Fibroblast of lung (primary cell): ENCODE measurements around the gene CSRNP3. TPM values are rescaled to one million over a fixed set of nuclear protein-coding genes. Genes with fewer than 3 reads are reported as not detected.
A peak's percentile ranks its signal among the peaks of the same experiment; 100 is the strongest.

Source experiments
- DNase-seq, 2 donors: peaks; one replicate each; pipeline versions ENCODE4 v3.0.0 to v3.0.0-alpha.2; 2010; ENCODE audit warnings: low read depth in 2 of 2
- H2AFZ ChIP-seq: 2 replicates; pipeline ENCODE4 v1.5.1; 2012; ENCODE audit warnings: low read length, control low read depth, inconsistent platforms
- H3K27ac ChIP-seq: 2 replicates; pipeline ENCODE4 v1.5.1; 2011; ENCODE audit warnings: low read length, control low read depth; ENCODE audit not compliant: insufficient read depth
- H3K27me3 ChIP-seq: 2 replicates; pipeline ENCODE4 v1.5.1; 2011; ENCODE audit warnings: mild to moderate bottlenecking, low read length; ENCODE audit not compliant: control insufficient read depth, insufficient read depth
- H3K36me3 ChIP-seq: 2 replicates; pipeline ENCODE4 v1.5.1; 2011; ENCODE audit warnings: low read length; ENCODE audit not compliant: control insufficient read depth, insufficient read depth
- H3K4me1 ChIP-seq: 2 replicates; pipeline ENCODE4 v1.5.1; 2011; ENCODE audit warnings: low read length; ENCODE audit not compliant: control insufficient read depth, insufficient read depth; ENCODE audit errors: extremely low read depth
- H3K4me2 ChIP-seq: 2 replicates; pipeline ENCODE4 v1.5.1; 2011; ENCODE audit warnings: low read length, control low read depth; ENCODE audit not compliant: insufficient read depth; ENCODE audit errors: extremely low read depth
- H3K4me3 ChIP-seq, 4 experiments: fragments of 200-600 bp in 1 of 4; sonication (generic) in 1 of 4; replicated peaks in 1 of 4; 2 replicates each; pipeline ENCODE4 v1.5.1; 2011 to 2016; ENCODE audit warnings: low read length in 4 of 4, low read depth in 3 of 4, mild to moderate bottlenecking in 3 of 4, control low read depth in 2 of 4, inconsistent platforms in 1 of 4, mixed read lengths in 1 of 4; ENCODE audit not compliant: insufficient read depth in 1 of 4; ENCODE audit errors: control extremely low read depth in 1 of 4
- H3K79me2 ChIP-seq: 2 replicates; pipeline ENCODE4 v1.5.1; 2012; ENCODE audit warnings: mild to moderate bottlenecking, low read length, inconsistent platforms; ENCODE audit not compliant: control insufficient read depth, insufficient read depth
- H3K9ac ChIP-seq: 2 replicates; pipeline ENCODE4 v1.5.1; 2011; ENCODE audit warnings: mild to moderate bottlenecking, low read length, control low read depth; ENCODE audit not compliant: insufficient read depth
- H3K9me3 ChIP-seq: 2 replicates; pipeline ENCODE4 v1.5.1; 2012; ENCODE audit warnings: low read depth, low read length; ENCODE audit not compliant: control insufficient read depth, insufficient read depth
- H4K20me1 ChIP-seq: 2 replicates; pipeline ENCODE4 v1.5.1; 2011; ENCODE audit warnings: low read length; ENCODE audit not compliant: control insufficient read depth, insufficient read depth; ENCODE audit errors: extremely low read depth
- CTCF ChIP-seq, 2 donors: IDR thresholded peaks in 1 of 2; conservative IDR thresholded peaks in 1 of 2; 1 replicate in 1 of 2; 2 replicates in 1 of 2; pipeline ENCODE4 v1.5.1; 2011 to 2012; ENCODE audit warnings: low read length in 2 of 2, control low read depth in 1 of 2, inconsistent platforms in 1 of 2, low read depth in 1 of 2, mild to moderate bottlenecking in 1 of 2
- EZH2 ChIP-seq: IDR thresholded peaks from 2 replicates; pipeline ENCODE4 v1.5.1; 2012; ENCODE audit warnings: low read length, control low read depth, mild to moderate bottlenecking; ENCODE audit errors: missing control alignments
- polyA plus RNA-seq, 2 donors: library from polyadenylated mRNA; depleted of rRNA in 1 of 2; stranded (reverse) in 1 of 2; unstranded in 1 of 2; fragments of >200 nt; gene quantifications; 2 replicates each; pipeline ENCODE4 v1.2.1, GENCODE V29; 2011 to 2012; ENCODE audit warnings: missing spikeins in 1 of 2
- total RNA-seq: library from RNA; depleted of rRNA; stranded (reverse); fragments of >200 nt; gene quantifications from 2 replicates; pipeline ENCODE4 v1.2.1, GENCODE V29; 2014

The CSRNP3 gene
- total and polyA plus RNA-seq, 2 donors (not counting 1 experiment from before 2014, with no cell fraction given), result 0.66 to 1.1 TPM

GRCh38 chr2:165634855-165635254, 165.4 kb downstream of the CSRNP3 start:
- Histone ChIP-seq H2AFZ (no peak overlapping the region), H3K27me3 (no peaks in the 10 kb centered on the region), H3K4me2 (no peak overlapping the region), H3K79me2 (no peaks in the 10 kb centered on the region), H3K4me3 (no peak overlapping the region), H3K36me3 (no peaks in the 10 kb centered on the region), H3K9me3 (no peaks in the 10 kb centered on the region), H4K20me1 (no peaks in the 10 kb centered on the region), H3K9ac (no peak overlapping the region), H3K27ac (no peak overlapping the region), H3K4me1 (no peaks in the 10 kb centered on the region)
- no peak for TF ChIP-seq CTCF (conservative IDR thresholded peaks at IDR 0.05 in 1 of 2, IDR thresholded peaks at IDR 0.05 in 1 of 2; ENCODE audit: low read depth in 1 of 2, low read length in 2 of 2)
- TF ChIP-seq EZH2, result no peak
- DNase-seq, result peak; percentile 43 to 47

GRCh38 chr2:165635532-165635931, 166.0 kb downstream of the CSRNP3 start:
- Histone ChIP-seq H4K20me1 (no peaks in the 10 kb centered on the region), H3K9ac (no peak overlapping the region), H3K9me3 (no peaks in the 10 kb centered on the region), H3K4me2 (no peak overlapping the region), H3K27me3 (no peaks in the 10 kb centered on the region), H3K79me2 (no peaks in the 10 kb centered on the region), H2AFZ (no peak overlapping the region), H3K4me3 (no peak overlapping the region), H3K4me1 (no peaks in the 10 kb centered on the region), H3K27ac (no peak overlapping the region), H3K36me3 (no peaks in the 10 kb centered on the region)
- no peak for DNase-seq
- no peak for TF ChIP-seq CTCF (conservative IDR thresholded peaks at IDR 0.05 in 1 of 2, IDR thresholded peaks at IDR 0.05 in 1 of 2; ENCODE audit: low read depth in 1 of 2, low read length in 2 of 2)
- no peak for TF ChIP-seq EZH2

- Histone ChIP-seq H3K36me3 (no peaks in the 10 kb centered on the region), H4K20me1 (no peaks in the 10 kb centered on the region), H3K4me1 (no peaks in the 10 kb centered on the region), H3K79me2 (no peaks in the 10 kb centered on the region), H3K9me3 (no peaks in the 10 kb centered on the region), H3K4me3 (no peak overlapping the region), H2AFZ (no peak overlapping the region), H3K9ac (no peak overlapping the region), H3K27me3 (no peaks in the 10 kb centered on the region), H3K27ac (no peak overlapping the region), H3K4me2 (no peak overlapping the region)
- DNase-seq, result no peak
- TF ChIP-seq CTCF (conservative IDR thresholded peaks at IDR 0.05 in 1 of 2, IDR thresholded peaks at IDR 0.05 in 1 of 2; ENCODE audit: low read depth in 1 of 2, low read length in 2 of 2) (no peak), EZH2 (no peak)
Observed at GRCh38 chr2:165636959-165637358, 167.5 kb downstream of the CSRNP3 start.
